Trophoblast cell (in vitro differentiated cells and primary cell): ENCODE data around the gene PRDX4.
A peak's percentile ranks its signal among the peaks of the same experiment; 100 is the strongest.
"Not testable (repeated sequence)": the region's sequence is repeated elsewhere in the genome, so short reads cannot be mapped to it uniquely, and the experiment has no call there.

Experiments
- DNase-seq, 2 donors: peaks; one replicate each; pipeline ENCODE4 v3.0.0-alpha.2; 2016
- H2AFZ ChIP-seq: 2 replicates; pipeline ENCODE4 v1.6.1; 2013; ENCODE audit warnings: low read length, moderate library complexity, mild to moderate bottlenecking; ENCODE audit not compliant: insufficient read depth, poor library complexity
- H2AK5ac ChIP-seq: 2 replicates; pipeline ENCODE4 v1.6.1; 2013; ENCODE audit warnings: mild to moderate bottlenecking, low read length
- H2BK120ac ChIP-seq: 2 replicates; pipeline ENCODE4 v1.6.1; 2013; ENCODE audit warnings: low read length, mild to moderate bottlenecking, moderate library complexity; ENCODE audit not compliant: insufficient read depth, poor library complexity
- H2BK12ac ChIP-seq: 2 replicates; pipeline ENCODE4 v1.6.1; 2013; ENCODE audit warnings: mild to moderate bottlenecking, low read length, moderate library complexity
- H2BK5ac ChIP-seq: 2 replicates; pipeline ENCODE4 v1.6.1; 2013; ENCODE audit warnings: low read length, low read depth, moderate library complexity, mild to moderate bottlenecking; ENCODE audit not compliant: poor library complexity
- H3K14ac ChIP-seq: 2 replicates; pipeline ENCODE4 v1.6.1; 2013; ENCODE audit warnings: mild to moderate bottlenecking, low read length
- H3K18ac ChIP-seq: 2 replicates; pipeline ENCODE4 v1.6.1; 2013; ENCODE audit warnings: mild to moderate bottlenecking, low read length
- H3K23ac ChIP-seq: 2 replicates; pipeline ENCODE4 v1.6.1; 2013; ENCODE audit warnings: low read length
- H3K27ac ChIP-seq: 2 replicates; pipeline ENCODE4 v1.5.1; 2013; ENCODE audit warnings: low read depth, mild to moderate bottlenecking, inconsistent platforms, low read length, moderate library complexity
- H3K27me3 ChIP-seq: 2 replicates; pipeline ENCODE4 v1.6.1; 2013; ENCODE audit warnings: inconsistent platforms, mild to moderate bottlenecking, low read length, moderate library complexity; ENCODE audit not compliant: insufficient read depth
- H3K36me3 ChIP-seq, 2 experiments: 1 replicate in 1 of 2; 2 replicates in 1 of 2; pipeline ENCODE4 v1.6.1; 2013; ENCODE audit warnings: low read length in 2 of 2, mild to moderate bottlenecking in 2 of 2, moderate library complexity in 1 of 2; ENCODE audit not compliant: insufficient read depth in 2 of 2, control insufficient read depth in 1 of 2
- H3K4ac ChIP-seq: 2 replicates; pipeline ENCODE4 v1.6.1; 2013; ENCODE audit warnings: low read depth, mild to moderate bottlenecking, low read length, moderate library complexity
- H3K4me1 ChIP-seq, 2 experiments: 1 replicate in 1 of 2; 2 replicates in 1 of 2; pipeline ENCODE4 v1.6.1; 2013; ENCODE audit warnings: low read length in 2 of 2, mild to moderate bottlenecking in 2 of 2, moderate library complexity in 1 of 2; ENCODE audit not compliant: insufficient read depth in 2 of 2, control insufficient read depth in 1 of 2
- H3K4me2 ChIP-seq: 2 replicates; pipeline ENCODE4 v1.6.1; 2013; ENCODE audit warnings: inconsistent platforms, mild to moderate bottlenecking, low read length, moderate library complexity
- H3K4me3 ChIP-seq: 2 replicates; pipeline ENCODE4 v1.5.1; 2013; ENCODE audit warnings: mild to moderate bottlenecking, low read depth, low read length, inconsistent platforms
- H3K79me1 ChIP-seq: one replicate; pipeline ENCODE4 v1.6.1; 2013; ENCODE audit warnings: low read length
- H3K79me2 ChIP-seq: 2 replicates; pipeline ENCODE4 v1.6.1; 2013; ENCODE audit warnings: low read length, mild to moderate bottlenecking; ENCODE audit not compliant: control insufficient read depth, insufficient read depth, poor library complexity
- H3K9ac ChIP-seq: 2 replicates; pipeline ENCODE4 v1.6.1; 2013; ENCODE audit warnings: mild to moderate bottlenecking, low read length
- H3K9me3 ChIP-seq: 2 replicates; pipeline ENCODE4 v1.6.1; 2013; ENCODE audit warnings: low read depth, mild to moderate bottlenecking, control low read depth, inconsistent platforms, low read length; ENCODE audit not compliant: insufficient read depth
- H4K12ac ChIP-seq: 2 replicates; pipeline ENCODE4 v1.6.1; 2013; ENCODE audit warnings: low read depth, mild to moderate bottlenecking, low read length, moderate library complexity
- H4K8ac ChIP-seq: 2 replicates; pipeline ENCODE4 v1.6.1; 2013; ENCODE audit warnings: low read depth, mild to moderate bottlenecking, low read length, moderate library complexity
- H4K91ac ChIP-seq: one replicate; pipeline ENCODE4 v1.6.1; 2013; ENCODE audit warnings: low read depth, mild to moderate bottlenecking, low read length, moderate library complexity
- WGBS: extraction: QIAGEN DNeasy Blood & Tissue Kit; methylation state at CpG from one replicate; pipeline ENCODE4 v1.1.7; 2013; ENCODE audit warnings: missing lambda C conversion rate; ENCODE audit not compliant: insufficient read length, insufficient coverage; ENCODE audit errors: extremely low coverage; 5-methylcytosine and 5-hydroxymethylcytosine counted together

PRDX4 gene

DNA sequence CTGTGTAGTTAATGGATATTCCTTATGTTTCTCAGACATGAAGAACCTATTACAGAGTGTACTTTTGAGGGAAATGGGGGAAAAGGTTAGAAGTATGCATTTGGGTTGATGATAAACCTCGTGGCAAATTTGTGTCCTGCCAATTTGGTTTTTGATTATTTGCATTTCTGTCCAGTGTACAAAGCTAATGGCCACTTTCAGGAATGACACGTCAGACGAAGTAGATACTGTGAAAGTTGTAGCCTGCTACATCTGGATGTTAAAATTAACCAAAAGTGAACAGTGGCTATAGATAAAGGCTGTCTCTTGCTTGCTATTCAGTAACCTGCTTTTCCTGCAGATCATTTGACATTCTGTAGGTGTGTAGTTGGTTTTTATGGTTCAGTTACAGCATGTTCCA, 1.0 kb downstream of the PRDX4 start:
- H4K91ac ChIP-seq, result no peak overlapping the region
- H3K27me3 ChIP-seq, result no peaks in the 10 kb centered on the region
- H4K12ac ChIP-seq, result no peak overlapping the region
- no peak overlapping the region for H2AFZ ChIP-seq
- peak overlapping the region; percentile 48 for H3K4me2 ChIP-seq
- peaks cover 0 to 4% of the 10 kb centered on the region in 2 experiments for H3K36me3 ChIP-seq
- no peaks in the 10 kb centered on the region for H3K4me1 ChIP-seq
- peaks cover 4% of the 10 kb centered on the region for H3K79me2 ChIP-seq
- no peak overlapping the region for H2BK5ac ChIP-seq
- no peaks in the 10 kb centered on the region for H3K9me3 ChIP-seq
- H3K27ac ChIP-seq, result no peak overlapping the region
- no peak overlapping the region for H3K9ac ChIP-seq
- H3K14ac ChIP-seq, result no peak overlapping the region
- DNase-seq, result no peak
- H3K4me3 ChIP-seq, result no peak overlapping the region
- no CpG with 5 or more reads among the region's 3 CpGs for WGBS
- H2AK5ac ChIP-seq, result no peak overlapping the region
- no peak overlapping the region for H3K23ac ChIP-seq
- H2BK120ac ChIP-seq, result no peak overlapping the region
- H3K4ac ChIP-seq, result no peak overlapping the region
- H4K8ac ChIP-seq, result no peak overlapping the region
- H3K79me1 ChIP-seq, result peaks cover 5% of the 10 kb centered on the region
- no peak overlapping the region for H3K18ac ChIP-seq
- H2BK12ac ChIP-seq, result no peak overlapping the region

DNA sequence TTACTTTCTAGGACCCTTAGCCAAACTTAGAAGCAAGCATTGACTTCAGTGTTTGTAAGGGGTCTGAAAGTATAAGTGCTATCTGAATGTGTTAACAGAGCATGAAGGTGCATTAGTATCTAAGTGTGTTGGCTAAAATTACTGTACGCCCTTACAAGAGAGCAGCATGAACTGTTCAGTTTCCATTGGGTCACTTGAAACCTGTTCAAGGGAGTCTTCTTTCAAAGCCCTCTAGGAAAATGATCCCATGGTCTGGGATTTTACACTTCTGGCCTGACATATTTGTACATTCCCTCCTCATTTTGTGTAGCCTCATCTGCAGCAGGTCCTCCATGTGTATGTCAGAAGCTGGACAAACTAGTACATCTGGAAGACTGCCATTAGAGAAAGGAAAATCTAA, 3.2 kb downstream of the PRDX4 start:
- H4K8ac ChIP-seq, result no peak overlapping the region
- no peak overlapping the region for H3K4me2 ChIP-seq
- no peaks in the 10 kb centered on the region for H3K4me1 ChIP-seq
- no peak overlapping the region for H2BK120ac ChIP-seq
- no CpG with 5 or more reads among the region's 1 CpG for WGBS
- no peak overlapping the region for H3K27ac ChIP-seq
- H2BK5ac ChIP-seq, result no peak overlapping the region
- no peak overlapping the region for H3K4ac ChIP-seq
- no peak overlapping the region for H3K18ac ChIP-seq
- no peak overlapping the region for H2AK5ac ChIP-seq
- H2AFZ ChIP-seq, result no peak overlapping the region
- H3K27me3 ChIP-seq, result no peaks in the 10 kb centered on the region
- H3K14ac ChIP-seq, result no peak overlapping the region
- DNase-seq, result no peak
- H3K4me3 ChIP-seq, result no peak overlapping the region
- no peaks in the 10 kb centered on the region for H3K9me3 ChIP-seq
- peaks cover 5% of the 10 kb centered on the region for H3K79me1 ChIP-seq
- H3K36me3 ChIP-seq, result peaks cover under 1 to 4% of the 10 kb centered on the region in 2 experiments
- peaks cover 4% of the 10 kb centered on the region for H3K79me2 ChIP-seq
- H3K9ac ChIP-seq, result no peak overlapping the region
- no peak overlapping the region for H4K12ac ChIP-seq
- H2BK12ac ChIP-seq, result no peak overlapping the region
- H3K23ac ChIP-seq, result no peak overlapping the region
- no peak overlapping the region for H4K91ac ChIP-seq

DNA sequence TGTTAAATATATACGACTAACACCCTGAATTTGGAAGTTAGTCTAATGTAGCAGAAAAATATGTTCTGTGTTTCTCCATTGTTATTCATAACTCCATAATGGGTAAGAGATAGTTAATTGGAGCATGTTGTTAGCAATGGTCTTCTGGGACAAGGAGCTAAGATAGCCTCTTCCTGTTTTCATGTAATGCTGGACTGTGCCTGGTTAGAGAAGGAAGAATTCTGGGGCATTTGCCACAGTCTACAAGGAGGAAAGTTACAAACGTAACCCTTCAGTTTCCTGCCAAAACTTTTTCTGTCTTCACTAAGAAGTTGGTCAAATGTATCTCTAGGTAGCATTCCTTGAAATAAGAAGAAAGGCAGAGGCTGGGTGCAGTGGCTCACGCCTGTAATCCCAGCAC, 5.8 kb downstream of the PRDX4 start:
- Histone ChIP-seq H4K8ac (no peak overlapping the region), H3K27ac (no peak overlapping the region)

GRCh38 chrX:23676486-23676885, 9.2 kb downstream of the PRDX4 start:
- not testable (repeated sequence) for H2AFZ ChIP-seq, H3K4ac ChIP-seq, H4K91ac ChIP-seq, H3K79me2 ChIP-seq, H3K18ac ChIP-seq, DNase-seq, H2BK5ac ChIP-seq, H3K14ac ChIP-seq, H3K27ac ChIP-seq, H3K36me3 ChIP-seq, H3K4me2 ChIP-seq, H2BK12ac ChIP-seq, H3K27me3 ChIP-seq, H2AK5ac ChIP-seq, H3K9ac ChIP-seq, H3K9me3 ChIP-seq, H4K8ac ChIP-seq, H3K4me3 ChIP-seq, H4K12ac ChIP-seq, H3K23ac ChIP-seq, H2BK120ac ChIP-seq, H3K79me1 ChIP-seq, H3K4me1 ChIP-seq
- no CpG with 5 or more reads among the region's 3 CpGs for WGBS

More for the DNA sequence above, 5.8 kb downstream of the PRDX4 start:
- Histone ChIP-seq H2AK5ac (no peak overlapping the region), H4K12ac (no peak overlapping the region), H2BK12ac (no peak overlapping the region), H3K4ac (no peak overlapping the region), H3K4me2 (no peak overlapping the region), H3K79me2 (no peaks in the 10 kb centered on the region), H3K4me1 (no peaks in the 10 kb centered on the region), H3K4me3 (no peak overlapping the region), H3K14ac (no peak overlapping the region), H4K91ac (no peak overlapping the region), H2BK120ac (no peak overlapping the region), H3K18ac (no peak overlapping the region), H3K27me3 (no peaks in the 10 kb centered on the region), H2BK5ac (no peak overlapping the region), H3K36me3 (peaks cover 6% of the 10 kb centered on the region in 2 experiments), H3K79me1 (no peaks in the 10 kb centered on the region), H3K23ac (no peak overlapping the region), H3K9ac (no peak overlapping the region), H3K9me3 (no peaks in the 10 kb centered on the region), H2AFZ (no peak overlapping the region)
- WGBS, result no CpG with 5 or more reads among the region's 3 CpGs
- no peak for DNase-seq
